ENCODE data around the gene GLDC.

GLDC gene

GRCh38 chr9:6605202-6605601, 40.3 kb downstream of the GLDC start:
- TF ChIP-seq CTCF (IDR thresholded peaks at IDR 0.05; ENCODE audit: low read depth, low read length): no peak
- no peak for DNase-seq (ENCODE audit: extremely low read depth, low read depth)

GRCh38 chr9:6600426-6600825, 45.1 kb downstream of the GLDC start:
- DNase-seq (ENCODE audit: extremely low read depth, low read depth): no peak

GRCh38 chr9:6600006-6600405, 45.5 kb downstream of the GLDC start:
- DNase-seq (ENCODE audit: extremely low read depth, low read depth): no peak
- TF ChIP-seq CTCF (IDR thresholded peaks at IDR 0.05; ENCODE audit: low read depth, low read length): no peak

More at GRCh38 chr9:6600426-6600825, 45.1 kb downstream of the GLDC start:
- TF ChIP-seq CTCF (IDR thresholded peaks at IDR 0.05; ENCODE audit: low read depth, low read length): no peak

DNA sequence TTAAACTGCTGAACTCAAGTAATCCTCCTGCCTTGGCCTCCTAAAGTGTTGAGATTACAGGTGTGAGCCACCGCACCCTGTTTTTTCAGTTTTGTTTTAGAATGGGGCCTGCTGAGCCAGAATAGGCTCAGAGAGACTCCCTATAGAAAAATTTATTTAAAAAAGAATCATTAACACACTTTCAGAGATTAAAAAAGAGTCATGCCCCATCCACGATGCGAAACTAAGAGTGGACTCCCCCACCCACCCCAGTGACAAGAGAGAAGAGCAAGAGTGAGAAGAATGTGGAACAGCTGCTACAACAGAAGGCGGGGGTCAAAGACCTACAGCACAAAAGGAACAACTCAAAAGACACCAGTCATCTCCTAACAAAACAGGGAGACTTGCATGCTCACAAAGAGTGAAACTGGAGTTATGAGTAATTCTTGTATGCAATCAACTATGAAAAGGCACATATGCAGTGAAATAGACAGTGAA, 47.2 kb downstream of the GLDC start:
- TF ChIP-seq CTCF (IDR thresholded peaks at IDR 0.05; ENCODE audit: low read depth, low read length): no peak

GRCh38 chr9:6592791-6593190, 52.7 kb downstream of the GLDC start:
- DNase-seq (ENCODE audit: extremely low read depth, low read depth): no peak
- no peak for TF ChIP-seq CTCF (IDR thresholded peaks at IDR 0.05; ENCODE audit: low read depth, low read length)

More for the DNA sequence above, 47.2 kb downstream of the GLDC start:
- DNase-seq (ENCODE audit: extremely low read depth, low read depth): no peak

- no peak for TF ChIP-seq CTCF (IDR thresholded peaks at IDR 0.05; ENCODE audit: low read depth, low read length)
- no peak for DNase-seq (ENCODE audit: extremely low read depth, low read depth)
These were observed 53.3 kb downstream of the GLDC start for GRCh38 chr9:6592231-6592630.

- no peak for DNase-seq (ENCODE audit: extremely low read depth, low read depth)
- TF ChIP-seq CTCF (IDR thresholded peaks at IDR 0.05; ENCODE audit: low read depth, low read length): no peak
These were observed 54.7 kb downstream of the GLDC start for GRCh38 chr9:6590772-6591384.

All from AG09319 (cell line).